Cardiac fibroblast (primary cell): ENCODE results near the gene STN1.
"Not testable (repeated sequence)": the region's sequence is repeated elsewhere in the genome, so short reads cannot be mapped to it uniquely, and the experiment has no call there.

Source experiments
- DNase-seq, 2 donors: peaks; one replicate each; pipeline versions ENCODE4 v3.0.0 to v3.0.0-alpha.2; 2010; ENCODE audit warnings: low read depth in 2 of 2
- H3K4me3 ChIP-seq, 2 donors: replicated peaks in 1 of 2; 1 replicate in 1 of 2; 2 replicates in 1 of 2; pipeline ENCODE4 v1.5.1; 2011; ENCODE audit warnings: low read depth in 2 of 2, low read length in 2 of 2, mild to moderate bottlenecking in 2 of 2, moderate library complexity in 1 of 2
- CTCF ChIP-seq: IDR thresholded peaks from one replicate; pipeline ENCODE4 v1.5.1; 2011; ENCODE audit warnings: low read depth, mild to moderate bottlenecking, low read length, inconsistent platforms

Gene STN1

DNA sequence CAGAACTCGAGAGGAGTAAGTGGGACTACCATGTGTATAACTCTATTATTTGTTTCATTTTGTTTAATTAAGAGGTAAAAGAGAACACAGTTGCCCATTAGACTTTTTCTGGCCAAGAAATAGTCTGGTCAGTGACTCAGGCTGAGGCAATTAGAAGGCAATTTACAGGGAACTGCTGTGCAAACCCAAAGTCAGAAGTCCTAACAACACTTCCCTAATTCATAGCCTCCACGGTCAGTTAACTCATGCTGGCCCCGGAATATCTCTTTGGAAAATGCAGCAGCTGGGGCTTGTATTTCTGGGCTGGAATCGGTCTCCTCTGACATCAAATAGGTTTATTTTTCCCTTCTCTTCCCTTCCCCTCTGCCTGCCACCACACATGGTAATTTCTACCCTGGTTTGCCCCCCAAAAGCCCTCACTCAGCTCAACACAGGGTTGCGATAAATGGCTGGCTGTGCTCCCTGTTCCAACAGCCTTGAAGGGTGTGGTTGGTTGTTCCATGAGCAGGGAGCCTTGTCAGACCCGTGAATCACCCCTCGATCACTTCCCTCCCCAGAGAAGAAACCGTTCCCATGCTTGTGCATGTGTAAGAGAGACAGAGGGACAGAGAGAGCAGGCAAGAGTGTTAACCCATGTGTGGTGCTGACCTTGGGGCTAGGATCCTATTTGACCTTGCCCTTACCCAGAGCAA, 68.0 kb downstream of the STN1 start:
- DNase-seq = peak; percentile 71 to 95
- no peak for TF ChIP-seq CTCF
- H3K4me3 ChIP-seq = peak overlapping the region in 1 of 2 donors; percentile 31

- no peak for DNase-seq
- peak overlapping the region in 1 of 2 donors; percentile 31 for H3K4me3 ChIP-seq
- no peak for TF ChIP-seq CTCF
Measured at GRCh38 chr10:103849212-103849877, 68.6 kb downstream of the STN1 start.

DNA sequence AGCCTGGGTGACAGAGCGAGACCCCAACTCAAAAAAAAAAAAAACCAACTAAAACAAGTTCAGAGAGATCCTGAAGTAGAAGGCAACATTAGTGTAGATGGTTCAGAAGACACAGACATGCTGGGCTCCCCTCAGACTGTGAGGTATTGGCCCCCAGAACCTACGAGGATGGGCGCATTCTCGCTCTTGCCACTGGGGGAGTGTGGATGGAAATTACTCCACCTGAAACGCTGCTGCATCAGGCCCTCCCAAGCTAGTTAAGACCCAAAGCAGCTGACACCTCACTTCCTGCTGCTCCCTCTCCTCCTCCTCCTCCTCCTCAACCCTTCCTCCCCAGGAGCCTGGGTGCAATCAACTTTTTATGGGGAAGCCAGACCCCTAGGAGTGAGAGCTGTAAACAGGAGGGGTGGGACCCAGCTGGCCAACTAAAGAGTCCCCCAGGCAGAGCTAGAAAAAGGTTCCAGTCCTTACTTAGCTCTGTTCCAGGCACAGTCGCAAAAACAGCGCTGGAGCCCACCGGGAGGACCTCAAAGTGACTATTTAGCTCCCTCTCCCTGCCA, 70.0 kb downstream of the STN1 start:
- no peak for DNase-seq
- TF ChIP-seq CTCF = peak; percentile 41
- H3K4me3 ChIP-seq = no peak overlapping the region

- DNase-seq = no peak
- TF ChIP-seq CTCF = no peak
- H3K4me3 ChIP-seq = no peak overlapping the region
Measured at GRCh38 chr10:103847346-103847745, 70.6 kb downstream of the STN1 start.

DNA sequence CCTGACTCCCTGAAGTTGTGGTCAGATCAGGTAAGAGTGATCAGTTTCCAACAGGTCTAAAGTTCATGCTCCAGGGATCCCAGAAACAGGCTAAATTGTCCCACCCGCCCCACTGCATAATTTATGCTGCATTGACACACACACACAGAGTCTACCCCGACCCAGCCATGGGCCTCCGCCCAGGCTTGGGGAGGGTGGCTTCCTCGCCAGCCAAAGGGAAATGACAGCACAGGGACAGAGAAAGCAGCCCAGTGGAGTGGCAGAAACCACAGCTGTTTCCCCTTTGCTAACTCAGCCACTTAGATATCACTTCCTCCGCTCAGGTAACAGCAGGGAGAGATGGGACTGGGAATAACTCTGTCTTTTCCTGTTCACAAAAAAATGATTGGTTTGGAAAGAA, 72.0 kb downstream of the STN1 start:
- TF ChIP-seq CTCF = no peak
- no peak for DNase-seq
- no peak overlapping the region for H3K4me3 ChIP-seq

GRCh38 chr10:103845346-103845745, 72.6 kb downstream of the STN1 start:
- H3K4me3 ChIP-seq, DNase-seq: not testable (repeated sequence)

DNA sequence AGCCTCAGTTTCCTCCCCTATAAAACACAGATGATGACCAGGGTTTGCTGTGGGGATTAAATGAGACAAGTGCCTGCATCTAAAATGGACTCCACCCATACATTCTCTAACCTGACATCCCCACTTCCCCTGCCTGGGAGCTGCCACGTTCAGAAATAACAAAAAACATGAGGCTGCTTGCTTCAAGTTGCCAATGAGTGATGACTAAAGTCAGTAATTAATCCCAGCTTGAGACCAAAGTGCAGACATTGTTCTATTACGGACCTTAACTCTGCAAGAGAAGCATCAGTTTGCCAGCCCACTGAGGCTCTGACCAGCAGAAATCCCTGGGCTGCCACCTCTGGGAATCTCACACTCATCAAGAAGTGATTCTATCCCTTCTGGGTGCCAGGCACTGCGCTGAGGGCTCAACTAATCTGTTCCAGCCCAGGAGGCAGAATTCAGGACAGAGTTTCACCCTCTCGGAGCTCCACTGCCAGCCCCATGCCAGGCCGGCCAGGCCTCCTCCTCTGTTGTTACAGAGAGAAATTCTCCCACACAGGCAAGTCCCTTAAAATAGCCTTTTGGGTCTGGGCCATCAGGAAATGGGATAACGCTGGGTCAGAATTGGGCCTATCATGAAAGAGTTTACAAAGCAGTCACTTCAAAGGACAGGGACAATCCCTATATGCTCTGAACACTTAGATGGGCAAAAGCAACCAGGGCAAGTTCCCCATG, 74.0 kb downstream of the STN1 start:
- no peak for TF ChIP-seq CTCF
- H3K4me3 ChIP-seq = no peak overlapping the region
- peak; percentile 46 to 50 for DNase-seq
